ENCODE data around the gene POLG2. TPM values are rescaled to one million over a fixed set of nuclear protein-coding genes. Genes with fewer than 3 reads are reported as not detected.

POLG2 gene
- total and polyA plus RNA-seq, 10 of the 15 experiments (the other 5 are each of a cell fraction or from before 2014, with no cell fraction given): 10.2 to 27.7 (median 22.2) TPM

- no peak for ATAC-seq
- Histone ChIP-seq H3K4me2 (ENCODE audit: control insufficient read depth, insufficient read depth) (no peak overlapping the region), H3K79me2 (ENCODE audit: control insufficient read depth, insufficient read depth, low read length) (no peaks in the 10 kb centered on the region), H3K4me1 (ENCODE audit: control insufficient read depth, insufficient read depth, low read length) (peaks cover 15% of the 10 kb centered on the region), H3K9ac (ENCODE audit: control insufficient read depth, insufficient read depth, low read length) (no peak overlapping the region), H3K9me3 (replicated peaks; ENCODE audit: control insufficient read depth, insufficient read depth, low read length) (peaks cover 2% of the 10 kb centered on the region; the same call in 1 of the 3 replicates), H3K36me3 (ENCODE audit: control insufficient read depth in 2 of 2, insufficient read depth in 2 of 2, low read length in 1 of 2) (no peaks in the 10 kb centered on the region), H4K20me1 (ENCODE audit: control insufficient read depth, insufficient read depth) (no peaks in the 10 kb centered on the region), H3K27me3 (replicated peaks in 1 of 2; ENCODE audit: control insufficient read depth in 2 of 2, insufficient read depth in 2 of 2, low read length in 1 of 2) (no peaks in the 10 kb centered on the region), H2AFZ (ENCODE audit: control insufficient read depth, low read depth, low read length) (no peak overlapping the region), H3K27ac (ENCODE audit: control insufficient read depth, insufficient read depth) (no peak overlapping the region), H3K4me3 (no peak overlapping the region)
- intact Hi-C loops (cut with micrococcal nuclease; ENCODE audit: unreplicated experiment): no loop called here
- ChIA-PET SMC1A (ENCODE audit: uncharacterized antibody, unreplicated experiment) (interaction anchor here (1.0 kb wide), 1 partner anchor 23 kb away, joined by 3 read pairs; no protein-coding TSS in a partner anchor), POLR2A (interaction anchor here (0.6 kb wide), 1 partner anchor 15 kb away, joined by 4 read pairs; no protein-coding TSS in a partner anchor), RAD21 (ENCODE audit: unreplicated experiment) (no interaction called here), CTCF (interaction anchor here (1.0 to 1.4 kb wide), 3 partner anchors 9 to 48 kb away, joined by 3 to 7 read pairs (median 4); no protein-coding TSS in a partner anchor)
- DNase-seq (ENCODE audit: low read depth, low spot score): no peak
- FAIRE-seq: no peak
- WGBS (ENCODE audit: insufficient coverage, insufficient replicate concordance, low lambda C conversion rate, missing lambda C conversion rate): 79% methylated on average over 6 of the region's 6 CpGs
- no TSS peak for BruUV-seq (replicated peaks)
- in situ Hi-C loops (cut with MboI): no loop called here
- TF ChIP-seq WRNIP1 (IDR thresholded peaks at IDR 0.05; ENCODE audit: borderline replicate concordance, low read depth, low read length) (no peak), RCOR1 (conservative IDR thresholded peaks at IDR 0.05; ENCODE audit: low read depth, low read length) (no peak), TBL1XR1 (IDR thresholded peaks at IDR 0.05; ENCODE audit: low read depth, low read length) (no peak), BMI1 (IDR thresholded peaks at IDR 0.05; ENCODE audit: borderline replicate concordance) (no peak), PBX3 (IDR thresholded peaks at IDR 0.05; ENCODE audit: insufficient replicate concordance, low read depth, low read length) (no peak), SREBF1 (IDR thresholded peaks at IDR 0.05; ENCODE audit: low read length) (no peak), TARDBP (IDR thresholded peaks at IDR 0.05; ENCODE audit: borderline replicate concordance) (no peak), BCL11A (IDR thresholded peaks at IDR 0.05; ENCODE audit: low read depth, low read length) (no peak), SUPT20H (IDR thresholded peaks at IDR 0.05; ENCODE audit: borderline replicate concordance, control insufficient read depth, low read depth, low read length) (no peak), CEBPZ (IDR thresholded peaks at IDR 0.05; ENCODE audit: low read depth, low read length) (no peak), TCF3 (IDR thresholded peaks at IDR 0.05; ENCODE audit: borderline replicate concordance, insufficient read depth, low read depth, low read length) (no peak), NFIC (IDR thresholded peaks at IDR 0.05; ENCODE audit: low read depth, low read length) (no peak), SREBF2 (IDR thresholded peaks at IDR 0.05; ENCODE audit: low read length) (no peak), ESRRA (IDR thresholded peaks at IDR 0.05; ENCODE audit: low read length) (no peak), FOXK2 (IDR thresholded peaks at IDR 0.05) (no peak), NFYB (IDR thresholded peaks at IDR 0.05; ENCODE audit: insufficient read depth, low read depth, low read length) (no peak)
- TF ChIP-seq, protein P1, sequence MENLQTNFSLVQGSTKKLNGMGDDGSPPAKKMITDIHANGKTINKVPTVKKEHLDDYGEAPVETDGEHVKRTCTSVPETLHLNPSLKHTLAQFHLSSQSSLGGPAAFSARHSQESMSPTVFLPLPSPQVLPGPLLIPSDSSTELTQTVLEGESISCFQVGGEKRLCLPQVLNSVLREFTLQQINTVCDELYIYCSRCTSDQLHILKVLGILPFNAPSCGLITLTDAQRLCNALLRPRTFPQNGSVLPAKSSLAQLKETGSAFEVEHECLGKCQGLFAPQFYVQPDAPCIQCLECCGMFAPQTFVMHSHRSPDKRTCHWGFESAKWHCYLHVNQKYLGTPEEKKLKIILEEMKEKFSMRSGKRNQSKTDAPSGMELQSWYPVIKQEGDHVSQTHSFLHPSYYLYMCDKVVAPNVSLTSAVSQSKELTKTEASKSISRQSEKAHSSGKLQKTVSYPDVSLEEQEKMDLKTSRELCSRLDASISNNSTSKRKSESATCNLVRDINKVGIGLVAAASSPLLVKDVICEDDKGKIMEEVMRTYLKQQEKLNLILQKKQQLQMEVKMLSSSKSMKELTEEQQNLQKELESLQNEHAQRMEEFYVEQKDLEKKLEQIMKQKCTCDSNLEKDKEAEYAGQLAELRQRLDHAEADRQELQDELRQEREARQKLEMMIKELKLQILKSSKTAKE (IDR thresholded peaks at IDR 0.05; ENCODE audit: low read depth, poor library complexity, severe bottlenecking): no peak
These were observed 53.6 kb downstream of the POLG2 start for GRCh38 chr17:64443086-64443760.

Data from GM12878 (cell line).